ES-I3 (cell line): ENCODE measurements around the gene GABRA6.
"Not testable (repeated sequence)": the region's sequence is repeated elsewhere in the genome, so short reads cannot be mapped to it uniquely, and the experiment has no call there.

Experiments used
- H3K36me3 ChIP-seq: 2 replicates; pipeline ENCODE4 v1.6.1; 2013; ENCODE audit warnings: mild to moderate bottlenecking, low read length, control low read depth, moderate library complexity; ENCODE audit not compliant: insufficient read depth
- H3K4me1 ChIP-seq: 2 replicates; pipeline ENCODE4 v1.6.1; 2013; ENCODE audit warnings: mild to moderate bottlenecking, control low read depth, low read length; ENCODE audit not compliant: insufficient read depth
- H3K9ac ChIP-seq: 2 replicates; pipeline ENCODE4 v1.6.1; 2013; ENCODE audit warnings: low read depth, mild to moderate bottlenecking, low read length, moderate library complexity
- H3K9me3 ChIP-seq: 2 replicates; pipeline ENCODE4 v1.6.1; 2013; ENCODE audit warnings: mild to moderate bottlenecking, low read length, moderate library complexity; ENCODE audit not compliant: control insufficient read depth, insufficient read depth

Gene GABRA6

GRCh38 chr5:161685461-161685860 lies at the start of gene GABRA6:
Gene GABRA6 (plus strand): TSS chr5:161685721. CDS start chr5:161685990, 269 bp downstream.
- Histone ChIP-seq H3K36me3 (no peaks in the 10 kb centered on the region; the same call in 1 of the 2 replicates), H3K9ac (no peak within 1 kb of the TSS), H3K4me1 (no peaks in the 10 kb centered on the region), H3K9me3 (no peaks in the 10 kb centered on the region)

DNA sequence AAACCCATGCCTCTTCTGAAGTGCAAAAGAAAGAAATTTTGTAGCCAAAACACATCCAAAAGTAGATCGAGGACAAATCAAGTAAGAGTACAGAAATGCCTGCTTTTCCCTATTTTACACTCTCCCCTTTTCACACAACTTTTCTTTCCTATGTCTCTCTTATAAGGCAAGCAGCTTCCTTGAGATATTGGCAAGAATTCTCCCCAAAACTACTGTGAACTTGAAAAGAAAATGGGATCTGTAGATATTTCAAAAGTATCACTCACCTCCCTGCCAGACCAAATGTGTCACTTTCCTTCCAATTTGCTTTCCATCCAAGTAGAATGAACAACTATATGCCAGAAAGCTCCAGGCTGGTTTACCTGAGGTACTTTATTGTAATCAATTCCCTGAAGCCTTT lies 47.9 kb upstream of the GABRA6 start:
- Histone ChIP-seq H3K36me3 (no peaks in the 10 kb centered on the region), H3K9me3 (no peaks in the 10 kb centered on the region), H3K9ac (no peak overlapping the region), H3K4me1 (no peaks in the 10 kb centered on the region)

DNA sequence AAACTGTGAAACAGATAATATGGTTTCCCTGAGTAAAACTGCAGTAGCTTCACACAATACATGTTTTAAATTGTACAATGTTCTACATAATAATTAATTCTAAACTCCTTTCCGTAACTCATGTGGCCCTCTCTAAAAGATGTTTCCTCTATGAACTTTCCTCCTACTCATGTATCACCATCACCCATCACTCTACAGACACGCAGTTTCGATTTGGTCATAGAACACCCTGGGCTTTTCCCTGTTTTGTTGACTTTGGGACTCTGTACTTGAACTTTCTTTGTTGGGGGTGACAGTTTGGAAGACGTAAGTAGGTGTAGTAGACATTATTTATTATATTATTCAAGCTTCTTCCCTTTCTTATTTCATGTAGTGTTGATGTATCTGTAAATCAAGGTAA lies 44.1 kb upstream of the GABRA6 start:
- no peak overlapping the region for H3K9ac ChIP-seq
- no peaks in the 10 kb centered on the region for H3K4me1 ChIP-seq
- H3K36me3 ChIP-seq, result no peaks in the 10 kb centered on the region
- H3K9me3 ChIP-seq, result no peaks in the 10 kb centered on the region

DNA sequence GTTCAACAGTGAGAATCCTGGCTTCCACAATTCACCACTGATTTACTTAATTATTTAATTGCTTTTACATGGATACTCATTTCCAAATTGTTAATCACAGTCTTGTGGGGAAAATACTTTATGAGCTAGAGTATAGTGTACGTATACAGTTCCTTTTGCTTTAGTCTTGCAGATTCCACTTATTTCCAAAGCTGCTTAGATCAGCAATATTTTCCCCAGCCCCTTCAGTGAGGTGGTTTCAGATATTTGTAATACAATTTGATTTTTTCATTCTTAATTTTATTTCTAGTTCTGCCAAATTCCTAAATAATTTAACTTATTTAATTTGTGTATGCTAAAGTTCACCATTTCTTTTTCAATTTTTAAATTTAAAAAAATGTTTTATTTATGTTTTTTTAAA lies 40.3 kb upstream of the GABRA6 start:
- Histone ChIP-seq H3K9ac (no peak overlapping the region), H3K36me3 (no peaks in the 10 kb centered on the region), H3K9me3 (no peaks in the 10 kb centered on the region), H3K4me1 (no peaks in the 10 kb centered on the region; the same call in 1 of the 2 replicates)

DNA sequence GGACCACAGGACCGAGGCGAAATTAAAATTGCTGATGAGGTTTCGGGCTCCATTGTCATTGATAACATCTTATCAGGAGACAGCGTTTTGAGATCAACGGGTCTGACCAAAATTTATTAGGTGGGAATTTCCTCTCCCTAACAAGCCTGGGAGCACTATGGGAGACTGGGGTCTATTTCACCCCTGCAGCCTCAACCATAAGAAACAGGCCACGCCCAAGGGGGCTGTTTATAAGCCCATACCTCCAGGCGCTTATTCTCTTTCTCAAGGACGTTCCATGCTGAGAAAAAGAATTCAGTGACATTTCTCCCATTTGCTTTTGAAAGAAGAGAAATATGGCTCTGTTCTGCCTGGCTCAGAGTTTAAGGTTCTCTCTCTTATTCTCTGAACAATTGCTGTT lies 33.6 kb upstream of the GABRA6 start:
- H3K9ac ChIP-seq, H3K4me1 ChIP-seq, H3K36me3 ChIP-seq, H3K9me3 ChIP-seq: not testable (repeated sequence)

GRCh38 chr5:161660806-161661205 lies 24.7 kb upstream of the GABRA6 start:
- Histone ChIP-seq H3K9me3 (no peaks in the 10 kb centered on the region), H3K9ac (no peak overlapping the region), H3K4me1 (no peaks in the 10 kb centered on the region), H3K36me3 (no peaks in the 10 kb centered on the region)

- H3K9ac ChIP-seq, result no peak overlapping the region
- no peaks in the 10 kb centered on the region for H3K4me1 ChIP-seq
- H3K9me3 ChIP-seq, result no peaks in the 10 kb centered on the region
- H3K36me3 ChIP-seq, result no peaks in the 10 kb centered on the region
These were observed 22.1 kb upstream of the GABRA6 start for GRCh38 chr5:161663431-161663830.

GRCh38 chr5:161676103-161676502 lies 9.4 kb upstream of the GABRA6 start:
- Histone ChIP-seq H3K36me3 (no peaks in the 10 kb centered on the region), H3K4me1 (no peaks in the 10 kb centered on the region), H3K9ac (no peak overlapping the region), H3K9me3 (no peaks in the 10 kb centered on the region)

- Histone ChIP-seq H3K4me1 (no peaks in the 10 kb centered on the region), H3K36me3 (no peaks in the 10 kb centered on the region; the same call in 1 of the 2 replicates), H3K9ac (no peak overlapping the region), H3K9me3 (no peaks in the 10 kb centered on the region)
These were observed 628 bp downstream of the GABRA6 start for GRCh38 chr5:161686149-161686548.

- no peaks in the 10 kb centered on the region; the same call in 1 of the 2 replicates for H3K36me3 ChIP-seq
- H3K9ac ChIP-seq, result no peak overlapping the region
- no peaks in the 10 kb centered on the region for H3K9me3 ChIP-seq
- H3K4me1 ChIP-seq, result no peaks in the 10 kb centered on the region
These were observed 1.4 kb downstream of the GABRA6 start for GRCh38 chr5:161686881-161687280.

DNA sequence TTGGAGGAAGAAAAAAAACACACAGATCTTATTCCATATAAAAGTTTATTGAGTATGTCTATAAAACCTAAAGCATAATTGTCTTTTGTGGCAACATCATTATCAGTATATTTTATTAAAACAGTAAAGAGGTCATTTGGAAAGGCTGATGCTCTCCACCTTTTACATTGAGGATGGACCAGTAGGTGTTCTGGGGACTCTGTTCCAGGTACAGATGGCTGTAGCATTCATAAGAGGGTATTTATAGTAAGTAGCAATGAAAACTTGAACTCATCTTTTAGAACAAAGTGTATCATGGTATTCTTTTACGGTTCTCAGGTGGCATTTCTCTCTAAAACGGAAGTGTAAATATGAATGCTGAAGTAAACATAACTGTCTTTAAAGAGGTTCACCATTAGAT lies 1.8 kb downstream of the GABRA6 start:
- no peaks in the 10 kb centered on the region for H3K4me1 ChIP-seq
- H3K9ac ChIP-seq, result no peak overlapping the region
- no peaks in the 10 kb centered on the region for H3K9me3 ChIP-seq
- no peaks in the 10 kb centered on the region; the same call in 1 of the 2 replicates for H3K36me3 ChIP-seq

DNA sequence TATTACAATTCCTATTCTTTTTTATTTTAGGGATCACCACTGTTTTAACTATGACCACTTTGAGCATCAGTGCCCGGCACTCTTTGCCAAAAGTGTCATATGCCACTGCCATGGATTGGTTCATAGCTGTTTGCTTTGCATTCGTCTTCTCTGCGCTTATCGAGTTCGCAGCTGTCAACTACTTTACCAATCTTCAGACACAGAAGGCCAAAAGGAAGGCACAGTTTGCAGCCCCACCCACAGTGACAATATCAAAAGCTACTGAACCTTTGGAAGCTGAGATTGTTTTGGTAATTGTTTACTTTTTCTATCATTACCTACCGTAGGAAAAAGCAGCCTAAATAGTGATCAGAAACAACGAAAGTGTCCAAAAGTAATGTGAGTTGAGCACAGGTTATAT lies 6.4 kb downstream of the GABRA6 start:
- Histone ChIP-seq H3K4me1 (no peaks in the 10 kb centered on the region), H3K9me3 (no peaks in the 10 kb centered on the region), H3K36me3 (no peaks in the 10 kb centered on the region; the same call in 1 of the 2 replicates), H3K9ac (no peak overlapping the region)

- H3K4me1 ChIP-seq, result no peaks in the 10 kb centered on the region; the same call in 1 of the 2 replicates
- H3K9me3 ChIP-seq, result no peaks in the 10 kb centered on the region
- no peaks in the 10 kb centered on the region for H3K36me3 ChIP-seq
- no peak overlapping the region for H3K9ac ChIP-seq
These were observed 11.5 kb downstream of the GABRA6 start for GRCh38 chr5:161697001-161697400.

GRCh38 chr5:161700065-161700464 lies 14.5 kb downstream of the GABRA6 start:
- Histone ChIP-seq H3K9me3 (no peaks in the 10 kb centered on the region), H3K36me3 (no peaks in the 10 kb centered on the region), H3K4me1 (no peaks in the 10 kb centered on the region; the same call in 1 of the 2 replicates), H3K9ac (no peak overlapping the region)

- Histone ChIP-seq H3K9ac (no peak overlapping the region), H3K9me3 (no peaks in the 10 kb centered on the region), H3K36me3 (no peaks in the 10 kb centered on the region), H3K4me1 (no peaks in the 10 kb centered on the region)
These were observed 18.0 kb downstream of the GABRA6 start for GRCh38 chr5:161703528-161703927.

- Histone ChIP-seq H3K9me3 (no peaks in the 10 kb centered on the region), H3K4me1 (no peaks in the 10 kb centered on the region), H3K9ac (no peak overlapping the region), H3K36me3 (no peaks in the 10 kb centered on the region)
These were observed 21.9 kb downstream of the GABRA6 start for GRCh38 chr5:161707382-161707781.
